ENCODE results near the gene AGAP5. TPM values are rescaled to one million over a fixed set of nuclear protein-coding genes. Genes with fewer than 3 reads are reported as not detected.

AGAP5 gene
- total and polyA plus RNA-seq, 2 of the 4 experiments (the other 2 are of a cell fraction): 1.8 to 4.1 TPM

GRCh38 chr10:73717556-73717955, 19.6 kb upstream of the AGAP5 start:
- BruUV-seq (replicated peaks): no TSS peak
- Histone ChIP-seq H2AK5ac (ENCODE audit: low read depth, low read length) (no peak overlapping the region), H3K9ac (ENCODE audit: low read depth, low read length) (no peak overlapping the region), H3K23ac (ENCODE audit: low read depth, low read length) (no peak overlapping the region), H4K91ac (ENCODE audit: insufficient read depth, low read depth, low read length) (no peak overlapping the region), H3K56ac (ENCODE audit: extremely low read depth, insufficient read depth, low read length) (no peak overlapping the region), H3K4me2 (ENCODE audit: low read depth, low read length) (no peak overlapping the region), H2BK5ac (ENCODE audit: low read depth, low read length, poor library complexity, severe bottlenecking) (no peak overlapping the region), H3K27ac (ENCODE audit: insufficient read depth, low read length) (no peak overlapping the region), H3K4me3 (ENCODE audit: insufficient read depth, low read depth, low read length) (no peak overlapping the region), H4K8ac (ENCODE audit: low read depth in 2 of 2, low read length in 2 of 2) (no peak overlapping the region), H4K20me1 (ENCODE audit: insufficient read depth, low read length) (peaks cover 10% of the 10 kb centered on the region), H3K9me1 (ENCODE audit: insufficient read depth, low read length) (peaks cover 10% of the 10 kb centered on the region), H3K14ac (replicated peaks; ENCODE audit: low read depth, low read length) (no peak overlapping the region), H2AK9ac (replicated peaks; ENCODE audit: low read depth, low read length, poor library complexity) (no peak overlapping the region), H2AFZ (replicated peaks; ENCODE audit: low read length, poor library complexity) (no peak overlapping the region), H3K4ac (ENCODE audit: low read depth, low read length) (no peak overlapping the region), H3K36me3 (ENCODE audit: control insufficient read depth, insufficient read depth, low read length) (peaks cover 25% of the 10 kb centered on the region), H2BK15ac (ENCODE audit: low read depth, low read length) (no peak overlapping the region), H2BK20ac (ENCODE audit: low read depth, low read length) (no peak overlapping the region), H3K27me3 (ENCODE audit: control insufficient read depth, insufficient read depth, low read length) (no peaks in the 10 kb centered on the region), H3K4me1 (ENCODE audit: control insufficient read depth, insufficient read depth, low read length) (peaks cover 5% of the 10 kb centered on the region), H3K79me1 (ENCODE audit: low read depth in 1 of 2, low read length in 2 of 2) (peaks cover 6 to 20% of the 10 kb centered on the region in 2 experiments), H3K18ac (ENCODE audit: low read depth, low read length) (no peak overlapping the region), H4K5ac (ENCODE audit: low read depth, low read length) (no peak overlapping the region), H3K9me3 (ENCODE audit: control insufficient read depth, insufficient read depth, low read length) (no peaks in the 10 kb centered on the region), H2BK120ac (ENCODE audit: low read depth, low read length) (no peak overlapping the region)
- no peak for ATAC-seq (ENCODE audit: low read depth)
- dilution Hi-C loops (cut with HindIII; ENCODE audit: low sequenced_read_pairs, unreplicated experiment): no loop called here
- ChIA-PET CTCF (no interaction called here), POLR2A (ENCODE audit: unreplicated experiment) (no interaction called here)
- 92% methylated on average over 2 of the region's 5 CpGs; no CpG with 5 or more reads in 1 of the 2 experiments for WGBS, 2 experiments (ENCODE audit: extremely low coverage in 2 of 2, insufficient read length in 1 of 2)
- in situ Hi-C loops (cut with MboI; ENCODE audit: low sequenced_read_pairs): no loop called here
- TF ChIP-seq NFE2L2 (IDR thresholded peaks at IDR 0.05; ENCODE audit: low read depth, low read length) (no peak), MAZ (IDR thresholded peaks at IDR 0.05; ENCODE audit: borderline replicate concordance, low read depth, low read length) (no peak)
- intact Hi-C loops (cut with micrococcal nuclease): no loop called here
- DNase-seq: no peak
